ENCODE data around the gene SYT5. TPM values are rescaled to one million over a fixed set of nuclear protein-coding genes. Genes with fewer than 3 reads are reported as not detected.
A peak's percentile ranks its signal among the peaks of the same experiment; 100 is the strongest.

Gene SYT5
- total and polyA plus RNA-seq, 2 of the 13 experiments (the other 11 are each of a cell fraction or from before 2014, with no cell fraction given): not detected

- TF ChIP-seq GLI4 (CRISPR knock-in tag; IDR thresholded peaks at IDR 0.05; ENCODE audit: borderline replicate concordance): no peak
- 0 out of 2 replicates have a peak, but pooled peaks have one; percentile 24 for TF ChIP-seq ZNF589 (CRISPR knock-in tag; conservative IDR thresholded peaks at IDR 0.05)
- no peak for TF ChIP-seq ZNF883 (CRISPR knock-in tag; IDR thresholded peaks at IDR 0.05; ENCODE audit: not compliant biosample characterization)
- peak; percentile 44 for TF ChIP-seq IKZF4 (CRISPR knock-in tag; IDR thresholded peaks at IDR 0.05; ENCODE audit: borderline replicate concordance, low read depth, not compliant biosample characterization)
- TF ChIP-seq SUZ12 (IDR thresholded peaks at IDR 0.05; ENCODE audit: low read depth, low read length): no peak
- no peak for TF ChIP-seq MEIS2 (CRISPR knock-in tag; IDR thresholded peaks at IDR 0.05)
- no peak for TF ChIP-seq ZNF17 (CRISPR knock-in tag; IDR thresholded peaks at IDR 0.05)
- no peak for TF ChIP-seq GMEB2 (CRISPR knock-in tag; IDR thresholded peaks at IDR 0.05; ENCODE audit: low read depth)
- no peak for TF ChIP-seq IKZF1 (IDR thresholded peaks at IDR 0.05)
- no peak for TF ChIP-seq SMAD1 (CRISPR knock-in tag; IDR thresholded peaks at IDR 0.05; ENCODE audit: borderline replicate concordance, low read depth)
- TF ChIP-seq NRL (CRISPR knock-in tag; IDR thresholded peaks at IDR 0.05; ENCODE audit: borderline replicate concordance): no peak
- no peak for TF ChIP-seq ZFP82 (CRISPR knock-in tag; IDR thresholded peaks at IDR 0.05; ENCODE audit: borderline replicate concordance)
- TF ChIP-seq MTA3 (CRISPR knock-in tag; IDR thresholded peaks at IDR 0.05): no peak
- no peak for TF ChIP-seq WIZ (CRISPR knock-in tag; IDR thresholded peaks at IDR 0.05)
- no peak for TF ChIP-seq ZBTB7A (CRISPR knock-in tag; IDR thresholded peaks at IDR 0.05)
- TF ChIP-seq ARID5B (CRISPR knock-in tag; IDR thresholded peaks at IDR 0.05): no peak
- TF ChIP-seq, protein P1, sequence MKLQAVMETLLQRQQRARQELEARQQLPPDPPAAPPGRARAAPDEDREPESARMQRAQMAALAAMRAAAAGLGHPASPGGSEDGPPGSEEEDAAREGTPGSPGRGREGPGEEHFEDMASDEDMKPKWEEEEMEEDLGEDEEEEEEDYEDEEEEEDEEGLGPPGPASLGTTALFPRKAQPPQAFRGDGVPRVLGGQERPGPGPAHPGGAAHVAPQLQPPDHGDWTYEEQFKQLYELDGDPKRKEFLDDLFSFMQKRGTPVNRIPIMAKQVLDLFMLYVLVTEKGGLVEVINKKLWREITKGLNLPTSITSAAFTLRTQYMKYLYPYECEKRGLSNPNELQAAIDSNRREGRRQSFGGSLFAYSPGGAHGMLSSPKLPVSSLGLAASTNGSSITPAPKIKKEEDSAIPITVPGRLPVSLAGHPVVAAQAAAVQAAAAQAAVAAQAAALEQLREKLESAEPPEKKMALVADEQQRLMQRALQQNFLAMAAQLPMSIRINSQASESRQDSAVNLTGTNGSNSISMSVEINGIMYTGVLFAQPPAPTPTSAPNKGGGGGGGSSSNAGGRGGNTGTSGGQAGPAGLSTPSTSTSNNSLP (IDR thresholded peaks at IDR 0.05; ENCODE audit: low read depth, low read length): no peak
- TF ChIP-seq PCBP1 (IDR thresholded peaks at IDR 0.05; ENCODE audit: borderline replicate concordance, low read depth, low read length): no peak
Observed at GRCh38 chr19:55228015-55228391, 47.9 kb upstream of the SYT5 start (continued).
